ENCODE results near the gene HEYL.

Gene HEYL

DNA sequence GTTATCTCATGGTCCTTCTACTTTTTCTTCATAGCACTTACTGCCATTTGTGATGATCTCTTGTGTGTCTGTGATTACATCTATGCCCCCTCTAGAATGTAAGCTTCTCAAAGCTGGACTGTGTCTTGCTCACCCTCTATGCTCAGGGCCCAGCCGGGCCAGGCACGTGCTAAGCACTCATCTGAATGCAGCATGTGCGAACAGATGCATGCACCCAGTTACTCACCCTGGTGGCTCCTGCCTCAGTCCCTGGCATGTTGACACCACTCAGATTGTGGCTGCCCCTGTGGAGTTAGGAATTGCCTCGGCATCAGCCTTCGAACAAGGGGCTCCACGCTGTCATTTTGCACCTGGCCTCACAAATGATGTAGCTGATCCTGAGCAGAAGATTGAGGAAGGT lies 43.3 kb downstream of the HEYL start:
- H3K4me1 ChIP-seq (ENCODE audit: control insufficient read depth in 5 of 5, insufficient read depth in 5 of 5, low read length in 5 of 5) = no peaks in the 10 kb centered on the region
- H3K4me3 ChIP-seq (ENCODE audit: low read depth in 1 of 5, low read length in 5 of 5) = no peak overlapping the region
- H3K27ac ChIP-seq (ENCODE audit: low read depth, low read length) = no peak overlapping the region
- no peaks in the 10 kb centered on the region for H3K36me3 ChIP-seq (ENCODE audit: control insufficient read depth in 5 of 5, insufficient read depth in 5 of 5, low read length in 5 of 5)
- H3K9me3 ChIP-seq (ENCODE audit: control insufficient read depth in 5 of 5, low read length in 5 of 5) = no peaks in the 10 kb centered on the region
- no peak overlapping the region for H3K9ac ChIP-seq (ENCODE audit: low read length in 5 of 5)
- peaks cover 3 to 15% (median 7%) of the 10 kb centered on the region in 5 donors for H3K27me3 ChIP-seq (ENCODE audit: control insufficient read depth in 5 of 5, insufficient read depth in 4 of 5, low read length in 5 of 5)

DNA sequence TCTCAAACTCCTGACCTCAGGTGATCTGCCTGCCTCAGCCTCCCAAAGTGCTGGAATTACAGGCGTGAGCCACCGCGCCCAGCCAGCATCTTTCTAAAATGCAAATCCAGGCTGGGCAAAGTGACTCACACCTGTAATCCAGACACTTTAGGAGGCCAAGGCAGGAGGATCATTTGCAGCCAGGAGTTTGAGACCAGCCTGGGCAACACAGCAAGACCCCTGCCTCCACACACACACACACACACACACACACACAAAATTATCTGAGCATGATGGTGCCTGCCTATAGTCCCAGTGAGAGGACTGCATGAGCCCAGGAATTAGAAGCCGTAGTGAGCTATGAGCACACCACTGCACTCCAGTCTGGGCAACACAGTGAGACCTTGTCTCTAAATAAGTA lies 46.1 kb downstream of the HEYL start:
- no peak overlapping the region for H3K4me3 ChIP-seq (ENCODE audit: low read depth in 1 of 5, low read length in 5 of 5)
- H3K27ac ChIP-seq (ENCODE audit: low read depth, low read length) = no peak overlapping the region
- H3K4me1 ChIP-seq (ENCODE audit: control insufficient read depth in 5 of 5, insufficient read depth in 5 of 5, low read length in 5 of 5) = no peaks in the 10 kb centered on the region
- no peak overlapping the region for H3K9ac ChIP-seq (ENCODE audit: low read length in 5 of 5)
- H3K36me3 ChIP-seq (ENCODE audit: control insufficient read depth in 5 of 5, insufficient read depth in 5 of 5, low read length in 5 of 5) = no peaks in the 10 kb centered on the region
- no peaks in the 10 kb centered on the region for H3K9me3 ChIP-seq (ENCODE audit: control insufficient read depth in 5 of 5, low read length in 5 of 5)
- H3K27me3 ChIP-seq (ENCODE audit: control insufficient read depth in 5 of 5, insufficient read depth in 4 of 5, low read length in 5 of 5) = peaks cover 3 to 14% (median 7%) of the 10 kb centered on the region in 5 donors

DNA sequence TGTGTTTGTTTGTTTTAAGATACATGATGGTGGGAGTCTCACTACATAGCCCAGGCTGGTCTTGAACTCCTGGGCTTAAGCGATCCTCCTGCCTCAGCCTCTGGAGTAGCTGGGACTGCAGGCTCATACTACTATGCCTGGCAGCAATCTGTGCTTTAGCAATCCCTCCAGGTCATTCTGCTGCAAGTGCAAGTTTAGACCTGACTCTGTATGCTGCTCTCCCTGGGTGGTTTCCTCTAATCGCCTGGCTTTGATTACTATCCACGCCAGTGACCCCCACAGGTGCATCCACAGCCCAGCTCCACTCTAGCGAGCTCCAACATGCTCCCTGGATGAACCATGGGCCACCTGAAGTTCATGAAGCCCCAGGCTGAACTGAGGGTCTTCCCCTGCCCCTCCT lies 47.4 kb downstream of the HEYL start:
- Histone ChIP-seq H3K27ac (ENCODE audit: low read depth, low read length) (no peak overlapping the region), H3K36me3 (ENCODE audit: control insufficient read depth in 5 of 5, insufficient read depth in 5 of 5, low read length in 5 of 5) (no peaks in the 10 kb centered on the region), H3K27me3 (ENCODE audit: control insufficient read depth in 5 of 5, insufficient read depth in 4 of 5, low read length in 5 of 5) (peaks cover 3 to 14% (median 7%) of the 10 kb centered on the region in 5 donors), H3K4me1 (ENCODE audit: control insufficient read depth in 5 of 5, insufficient read depth in 5 of 5, low read length in 5 of 5) (no peaks in the 10 kb centered on the region), H3K4me3 (ENCODE audit: low read depth in 1 of 5, low read length in 5 of 5) (no peak overlapping the region), H3K9ac (ENCODE audit: low read length in 5 of 5) (no peak overlapping the region), H3K9me3 (ENCODE audit: control insufficient read depth in 5 of 5, low read length in 5 of 5) (no peaks in the 10 kb centered on the region)

DNA sequence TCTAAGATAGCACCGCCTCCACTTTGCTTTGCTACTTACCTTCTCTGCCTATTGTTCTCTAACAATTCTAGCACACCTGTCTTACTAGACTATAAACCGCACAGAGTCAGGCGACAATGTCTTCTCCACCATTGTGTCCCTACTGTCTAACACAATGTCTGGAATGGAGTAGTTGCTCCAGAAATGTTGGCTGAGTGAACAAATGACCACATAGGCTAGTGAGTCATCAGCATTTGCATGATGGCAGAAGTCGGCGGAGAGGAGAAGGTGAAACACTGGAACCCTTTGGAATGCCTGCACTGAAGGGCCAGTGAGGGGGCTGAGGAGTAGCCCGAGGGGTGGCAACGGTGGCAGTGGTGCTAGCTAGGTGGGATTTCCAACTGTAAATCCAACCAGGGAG lies 48.9 kb downstream of the HEYL start:
- peaks cover 3 to 10% (median 6%) of the 10 kb centered on the region in 5 donors for H3K27me3 ChIP-seq (ENCODE audit: control insufficient read depth in 5 of 5, insufficient read depth in 4 of 5, low read length in 5 of 5)
- no peaks in the 10 kb centered on the region for H3K9me3 ChIP-seq (ENCODE audit: control insufficient read depth in 5 of 5, low read length in 5 of 5)
- no peak overlapping the region for H3K9ac ChIP-seq (ENCODE audit: low read length in 5 of 5)
- no peaks in the 10 kb centered on the region for H3K36me3 ChIP-seq (ENCODE audit: control insufficient read depth in 5 of 5, insufficient read depth in 5 of 5, low read length in 5 of 5)
- H3K27ac ChIP-seq (ENCODE audit: low read depth, low read length) = no peak overlapping the region
- no peak overlapping the region for H3K4me3 ChIP-seq (ENCODE audit: low read depth in 1 of 5, low read length in 5 of 5)
- no peaks in the 10 kb centered on the region for H3K4me1 ChIP-seq (ENCODE audit: control insufficient read depth in 5 of 5, insufficient read depth in 5 of 5, low read length in 5 of 5)

DNA sequence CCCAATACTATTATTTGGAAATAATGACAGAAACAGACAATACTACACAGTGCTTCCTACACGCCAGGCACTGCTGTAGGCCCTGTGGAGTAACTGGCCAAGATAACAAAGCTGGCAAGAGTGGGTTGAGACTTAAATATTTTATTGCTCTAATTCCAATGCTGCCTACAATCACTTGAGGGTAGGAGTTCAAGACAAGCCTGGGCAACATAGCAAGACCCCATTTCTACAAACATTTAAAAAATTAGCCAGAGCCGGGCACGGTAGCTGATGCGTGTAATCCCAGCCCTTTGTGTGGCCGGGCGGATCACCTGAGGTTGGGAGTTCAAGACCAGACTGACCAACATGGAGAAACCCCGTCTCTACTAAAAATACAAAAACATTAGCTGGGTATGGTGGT lies 53.5 kb downstream of the HEYL start:
- no peaks in the 10 kb centered on the region for H3K36me3 ChIP-seq (ENCODE audit: control insufficient read depth in 5 of 5, insufficient read depth in 5 of 5, low read length in 5 of 5)
- H3K4me3 ChIP-seq (ENCODE audit: low read depth in 1 of 5, low read length in 5 of 5) = no peak overlapping the region
- no peak overlapping the region for H3K27ac ChIP-seq (ENCODE audit: low read depth, low read length)
- H3K9ac ChIP-seq (ENCODE audit: low read length in 5 of 5) = no peak overlapping the region
- H3K27me3 ChIP-seq (ENCODE audit: control insufficient read depth in 5 of 5, insufficient read depth in 4 of 5, low read length in 5 of 5) = peaks cover 0 to 3% (median 0%) of the 10 kb centered on the region in 5 donors
- no peaks in the 10 kb centered on the region for H3K4me1 ChIP-seq (ENCODE audit: control insufficient read depth in 5 of 5, insufficient read depth in 5 of 5, low read length in 5 of 5)
- H3K9me3 ChIP-seq (ENCODE audit: control insufficient read depth in 5 of 5, low read length in 5 of 5) = no peaks in the 10 kb centered on the region

DNA sequence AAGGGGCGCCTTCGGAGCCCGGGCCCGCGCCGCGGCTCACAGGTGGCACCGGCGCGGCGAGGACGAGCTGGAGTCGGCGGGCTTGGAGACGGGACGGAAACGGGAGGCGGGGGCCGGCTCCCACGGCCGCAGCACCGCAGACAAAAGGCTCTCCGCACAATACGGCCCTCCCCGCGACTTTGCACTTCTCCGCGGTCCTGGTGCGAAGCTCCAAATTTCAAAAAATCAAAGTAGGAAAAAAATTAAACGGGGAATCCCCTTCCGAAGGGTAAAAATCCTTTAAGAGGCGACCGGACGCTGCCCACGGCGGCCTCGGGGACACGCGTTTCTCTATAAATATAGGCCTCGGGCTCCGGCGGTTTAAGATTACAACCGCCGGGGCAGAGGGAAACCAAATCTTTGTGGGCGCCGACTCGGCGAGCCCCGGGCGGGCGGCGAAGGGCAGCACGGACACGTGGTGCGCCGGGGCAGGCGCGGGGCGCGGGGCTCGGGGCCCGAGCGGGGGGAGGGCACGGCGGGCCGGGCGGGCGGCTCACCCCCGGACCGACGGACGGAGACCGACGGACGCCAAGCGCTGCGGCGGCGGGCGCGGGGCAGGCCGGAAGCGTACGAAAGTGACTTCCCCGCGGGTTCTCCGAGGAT lies 63.3 kb downstream of the HEYL start:
- Histone ChIP-seq H3K4me1 (ENCODE audit: control insufficient read depth in 5 of 5, insufficient read depth in 5 of 5, low read length in 5 of 5) (peaks cover 10 to 40% (median 33%) of the 10 kb centered on the region in 5 donors), H3K4me3 (ENCODE audit: low read depth in 1 of 5, low read length in 5 of 5) (peak overlapping the region; percentile 35 to 83 (median 81)), H3K27ac (ENCODE audit: low read depth, low read length) (peak overlapping the region; percentile 77), H3K27me3 (ENCODE audit: control insufficient read depth in 5 of 5, insufficient read depth in 4 of 5, low read length in 5 of 5) (no peaks in the 10 kb centered on the region), H3K9ac (ENCODE audit: low read length in 5 of 5) (peak overlapping the region in 4 of 5 donors; percentile 66 to 93 (median 90)), H3K9me3 (ENCODE audit: control insufficient read depth in 5 of 5, low read length in 5 of 5) (no peaks in the 10 kb centered on the region), H3K36me3 (ENCODE audit: control insufficient read depth in 5 of 5, insufficient read depth in 5 of 5, low read length in 5 of 5) (peaks cover 11 to 19% (median 18%) of the 10 kb centered on the region in 5 donors)

DNA sequence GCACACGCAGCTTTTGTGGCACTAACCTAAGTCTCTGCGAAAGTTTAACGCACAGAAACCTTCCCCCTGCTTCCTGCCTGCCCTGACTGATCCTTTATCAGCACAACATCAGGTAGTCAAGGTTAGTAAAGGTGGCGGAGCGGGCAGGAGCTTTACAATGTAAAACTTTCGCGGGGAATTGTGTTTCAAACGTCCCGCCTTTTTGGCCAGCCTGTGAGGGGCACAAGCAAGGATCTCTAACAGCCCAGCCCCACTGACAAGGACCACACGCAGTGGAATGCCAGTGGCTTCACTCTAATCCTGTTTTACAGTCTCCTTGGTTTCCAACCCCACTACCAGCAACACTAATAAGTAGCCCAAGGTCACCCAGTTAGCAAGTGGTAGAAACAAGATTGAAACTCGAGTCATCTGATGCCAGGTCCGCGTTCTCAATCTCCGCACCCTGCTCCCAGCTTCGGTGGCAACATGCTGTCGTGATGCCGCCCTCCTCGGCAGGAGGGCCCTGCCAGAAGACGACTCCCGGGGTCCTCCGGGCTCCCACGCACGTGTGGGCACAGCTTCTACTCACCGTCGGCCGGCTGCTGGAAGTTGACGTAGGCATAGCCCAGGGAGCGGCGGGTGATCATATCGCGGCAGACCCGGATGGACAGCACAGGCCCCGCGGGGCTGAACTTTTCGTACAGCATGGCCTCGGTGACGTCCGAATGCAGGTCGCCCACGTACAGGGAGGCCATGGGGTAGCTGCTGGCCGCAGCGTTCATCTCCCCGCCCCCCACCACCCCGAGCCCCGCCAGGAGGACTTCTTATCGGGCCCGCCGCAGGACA lies 64.0 kb downstream of the HEYL start:
- Histone ChIP-seq H3K4me3 (ENCODE audit: low read depth in 1 of 5, low read length in 5 of 5) (peak overlapping the region; percentile 75 to 88 (median 82)), H3K9me3 (ENCODE audit: control insufficient read depth in 5 of 5, low read length in 5 of 5) (no peaks in the 10 kb centered on the region), H3K27ac (ENCODE audit: low read depth, low read length) (peak overlapping the region; percentile 77), H3K36me3 (ENCODE audit: control insufficient read depth in 5 of 5, insufficient read depth in 5 of 5, low read length in 5 of 5) (peaks cover 13 to 26% (median 25%) of the 10 kb centered on the region in 5 donors), H3K27me3 (ENCODE audit: control insufficient read depth in 5 of 5, insufficient read depth in 4 of 5, low read length in 5 of 5) (no peaks in the 10 kb centered on the region), H3K9ac (ENCODE audit: low read length in 5 of 5) (peak overlapping the region; percentile 87 to 93 (median 89)), H3K4me1 (ENCODE audit: control insufficient read depth in 5 of 5, insufficient read depth in 5 of 5, low read length in 5 of 5) (peaks cover 10 to 40% (median 33%) of the 10 kb centered on the region in 5 donors)

DNA sequence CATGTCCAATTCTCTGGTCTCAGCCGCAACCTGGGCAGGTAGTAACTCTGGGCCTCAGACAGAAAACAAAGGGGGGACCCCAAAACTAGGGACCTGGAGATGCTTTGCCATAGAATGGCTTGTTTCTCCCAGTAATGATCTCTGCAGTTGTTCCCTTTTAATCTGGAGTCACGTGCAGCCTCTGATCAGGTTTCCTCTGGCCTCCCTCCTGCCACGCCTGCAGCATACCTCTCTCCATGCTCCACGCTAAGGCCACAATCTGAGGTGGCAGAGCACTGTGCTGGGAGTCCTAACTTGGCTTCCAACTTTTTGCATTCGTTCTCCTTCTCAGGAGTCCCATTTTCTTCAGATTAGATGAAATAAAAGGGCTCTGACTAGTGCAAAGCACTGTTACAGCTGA lies 64.8 kb downstream of the HEYL start:
- Histone ChIP-seq H3K27ac (ENCODE audit: low read depth, low read length) (peak overlapping the region; percentile 77), H3K4me3 (ENCODE audit: low read depth in 1 of 5, low read length in 5 of 5) (peak overlapping the region; percentile 75 to 88 (median 82)), H3K27me3 (ENCODE audit: control insufficient read depth in 5 of 5, insufficient read depth in 4 of 5, low read length in 5 of 5) (no peaks in the 10 kb centered on the region), H3K9ac (ENCODE audit: low read length in 5 of 5) (peak overlapping the region; percentile 38 to 93 (median 87)), H3K9me3 (ENCODE audit: control insufficient read depth in 5 of 5, low read length in 5 of 5) (no peaks in the 10 kb centered on the region), H3K36me3 (ENCODE audit: control insufficient read depth in 5 of 5, insufficient read depth in 5 of 5, low read length in 5 of 5) (peaks cover 19 to 34% (median 33%) of the 10 kb centered on the region in 5 donors), H3K4me1 (ENCODE audit: control insufficient read depth in 5 of 5, insufficient read depth in 5 of 5, low read length in 5 of 5) (peaks cover 10 to 40% (median 33%) of the 10 kb centered on the region in 5 donors)

All from subcutaneous abdominal adipose tissue (tissue), 5 donors.